Activated CD8-positive, alpha-beta T cell treated with anti-CD3 and anti-CD28 coated beads for 36 hours (primary cell): ENCODE measurements around the gene KDM2B. TPM values are rescaled to one million over a fixed set of nuclear protein-coding genes. Genes with fewer than 3 reads are reported as not detected.
A peak's percentile ranks its signal among the peaks of the same experiment; 100 is the strongest.

Source experiments
- ATAC-seq: fragments of 200-7000 bp; cut with Tn5 transposase; one replicate; pipeline ENCODE4 v1.10.0; 2021; ENCODE audit warnings: mild to moderate bottlenecking, moderate library complexity
- CTCF ChIA-PET: fragments of 350-600 bp; sonication (Branson Sonifier 250); formaldehyde crosslinking; loops from one replicate; lab custom pipeline; 2021; ENCODE audit warnings: antibody characterized with exemption; lab: Charles Lee
- POLR2A ChIA-PET: fragments of 350-600 bp; sonication (Branson Sonifier 250); formaldehyde crosslinking; loops from one replicate; lab custom pipeline; 2021; ENCODE audit warnings: antibody characterized with exemption; lab: Charles Lee
- DNase-seq: peaks from one replicate; pipeline ENCODE4 v3.0.0-alpha.2; 2020
- H3K27ac Mint-ChIP-seq: one replicate; pipeline ENCODE4 v1.8.0; 2021; ENCODE audit warnings: mild to moderate bottlenecking, mixed read lengths
- H3K27me3 Mint-ChIP-seq: one replicate; pipeline ENCODE4 v1.8.0; 2021; ENCODE audit warnings: mixed read lengths
- H3K36me3 Mint-ChIP-seq: one replicate; pipeline ENCODE4 v1.8.0; 2021; ENCODE audit warnings: low read depth, mixed read lengths
- H3K4me1 Mint-ChIP-seq: one replicate; pipeline ENCODE4 v1.8.0; 2021; ENCODE audit warnings: low read depth, mixed read lengths
- H3K4me3 Mint-ChIP-seq: one replicate; pipeline ENCODE4 v1.8.0; 2021; ENCODE audit warnings: mild to moderate bottlenecking, moderate library complexity, mixed read lengths
- H3K9me3 Mint-ChIP-seq: one replicate; pipeline ENCODE4 v1.8.0; 2021; ENCODE audit warnings: mixed read lengths
- CTCF ChIP-seq: fragments of 200-600 bp; IDR thresholded peaks from one replicate; pipeline ENCODE4 v1.8.0; 2022; ENCODE audit warnings: antibody characterized with exemption, mild to moderate bottlenecking
- intact Hi-C: fragments of 100-400 bp; cut with micrococcal nuclease; formaldehyde crosslinking; loops from one replicate; pipeline ENCODE4 v1.10.0; 2022
- total RNA-seq, 2 experiments: library from RNA; stranded (reverse); gene quantifications; one replicate each; pipeline ENCODE4 v1.2.3, GENCODE V29; 2021

KDM2B gene
- total RNA-seq, 2 experiments from 2014 or later: 61.0 to 61.7 TPM

- TF ChIP-seq CTCF: no peak
- Mint-ChIP-seq H3K9me3 (no peaks in the 10 kb centered on the region), H3K36me3 (no peaks in the 10 kb centered on the region), H3K27ac (no peak overlapping the region), H3K4me1 (peaks cover 9% of the 10 kb centered on the region), H3K4me3 (no peak overlapping the region), H3K27me3 (no peaks in the 10 kb centered on the region)
- POLR2A ChIA-PET: interaction anchor here (0.5 to 0.8 kb wide), 2 partner anchors 13 to 146 kb away, joined by 3 to 4 read pairs; no protein-coding TSS in a partner anchor
- CTCF ChIA-PET: interaction anchor here (0.7 to 1.5 kb wide), 3 partner anchors 12 to 122 kb away, joined by 3 to 11 read pairs (median 3); no protein-coding TSS in a partner anchor
- intact Hi-C loops: no loop called here
- ATAC-seq: no peak
- no peak for DNase-seq
Observed at GRCh38 chr12:121565076-121565475, 15.7 kb downstream of the KDM2B start.

DNA sequence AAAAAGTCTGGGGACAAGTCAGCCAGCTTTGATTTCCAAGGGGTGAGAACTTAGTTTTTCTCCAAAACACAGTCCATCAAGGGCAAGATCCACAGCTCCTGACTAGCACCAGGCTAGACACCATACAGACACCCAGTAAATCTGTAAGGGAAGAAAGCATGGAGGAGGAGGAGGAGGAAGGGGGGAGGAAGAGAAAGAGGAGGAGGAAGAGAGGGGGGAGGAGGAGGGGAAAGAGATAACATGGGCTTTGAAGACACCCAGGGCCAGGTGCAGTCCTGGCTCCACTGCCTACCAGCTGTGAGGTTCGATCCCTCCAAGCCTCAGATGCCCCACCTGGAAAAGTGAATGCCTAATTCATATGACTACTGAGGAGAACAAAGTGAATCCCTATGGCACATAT, 18.3 kb downstream of the KDM2B start:
- intact Hi-C loops: no loop called here
- ChIA-PET CTCF (interaction anchor here (0.9 to 1.1 kb wide), 2 partner anchors 17 to 26 kb away, joined by 3 to 5 read pairs; no protein-coding TSS in a partner anchor), POLR2A (interaction anchor here (1.5 kb wide), 1 partner anchor 65 kb away, joined by 8 read pairs; no protein-coding TSS in a partner anchor)
- no peaks in the 10 kb centered on the region for H3K9me3 Mint-ChIP-seq
- ATAC-seq (no peak), DNase-seq (no peak)
- H3K36me3 Mint-ChIP-seq: peaks cover 1% of the 10 kb centered on the region
- no peak overlapping the region for H3K4me3 Mint-ChIP-seq
- no peak overlapping the region for H3K27ac Mint-ChIP-seq
- no peaks in the 10 kb centered on the region for H3K27me3 Mint-ChIP-seq
- no peak for TF ChIP-seq CTCF
- peaks cover 15% of the 10 kb centered on the region for H3K4me1 Mint-ChIP-seq

- TF ChIP-seq CTCF: no peak
- ChIA-PET CTCF (interaction anchor here (0.8 kb wide), 1 partner anchor 8 kb away, joined by 3 read pairs; no protein-coding TSS in a partner anchor), POLR2A (no interaction called here)
- peak overlapping the region; percentile 38 for H3K27ac Mint-ChIP-seq
- H3K9me3 Mint-ChIP-seq: no peaks in the 10 kb centered on the region
- peaks cover 15% of the 10 kb centered on the region for H3K4me1 Mint-ChIP-seq
- DNase-seq (no peak), ATAC-seq (no peak)
- intact Hi-C loops: no loop called here
- H3K4me3 Mint-ChIP-seq: no peak overlapping the region
- H3K36me3 Mint-ChIP-seq: peaks cover 1% of the 10 kb centered on the region
- no peaks in the 10 kb centered on the region for H3K27me3 Mint-ChIP-seq
Observed at GRCh38 chr12:121561009-121561395, 19.8 kb downstream of the KDM2B start.

DNA sequence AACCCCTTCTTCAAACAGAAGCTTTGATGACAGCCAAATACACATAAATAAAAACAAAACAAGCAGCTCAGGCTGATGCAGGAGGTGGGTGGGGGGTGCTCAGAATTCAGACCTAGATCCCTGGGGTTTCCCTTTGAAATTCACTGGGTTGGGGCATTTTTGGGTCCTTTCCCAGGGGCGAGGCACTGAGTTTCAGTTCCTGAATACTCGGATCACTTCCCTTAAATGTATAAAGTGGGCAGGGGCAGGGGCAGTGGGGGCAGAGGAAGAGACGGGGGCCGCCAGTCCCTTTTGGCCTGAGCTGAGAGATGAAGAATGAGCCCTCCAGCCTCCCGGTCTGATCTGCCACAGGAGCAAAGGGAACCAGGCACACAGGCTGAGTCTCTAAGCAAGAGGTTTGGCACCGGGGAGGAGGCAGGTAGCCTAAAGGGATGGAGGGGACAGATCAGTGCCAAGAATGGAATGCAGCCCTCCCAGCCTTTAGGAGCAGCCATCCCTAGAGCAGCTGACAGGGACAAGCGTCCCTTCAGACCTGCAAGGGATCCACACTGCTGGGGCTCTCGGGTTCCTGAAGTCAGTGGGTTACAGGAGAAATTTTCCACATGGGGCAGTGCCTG, 20.3 kb downstream of the KDM2B start:
- Mint-ChIP-seq H3K4me1 (peaks cover 15% of the 10 kb centered on the region), H3K27ac (no peak overlapping the region), H3K27me3 (no peaks in the 10 kb centered on the region), H3K4me3 (no peak overlapping the region), H3K9me3 (no peaks in the 10 kb centered on the region), H3K36me3 (peaks cover 1% of the 10 kb centered on the region)
- intact Hi-C loops: no loop called here
- DNase-seq (no peak), ATAC-seq (no peak)
- POLR2A ChIA-PET: no interaction called here
- CTCF ChIA-PET: interaction anchor here (0.8 to 0.9 kb wide), 2 partner anchors 8 to 61 kb away, joined by 3 read pairs; no protein-coding TSS in a partner anchor
- TF ChIP-seq CTCF: no peak

DNA sequence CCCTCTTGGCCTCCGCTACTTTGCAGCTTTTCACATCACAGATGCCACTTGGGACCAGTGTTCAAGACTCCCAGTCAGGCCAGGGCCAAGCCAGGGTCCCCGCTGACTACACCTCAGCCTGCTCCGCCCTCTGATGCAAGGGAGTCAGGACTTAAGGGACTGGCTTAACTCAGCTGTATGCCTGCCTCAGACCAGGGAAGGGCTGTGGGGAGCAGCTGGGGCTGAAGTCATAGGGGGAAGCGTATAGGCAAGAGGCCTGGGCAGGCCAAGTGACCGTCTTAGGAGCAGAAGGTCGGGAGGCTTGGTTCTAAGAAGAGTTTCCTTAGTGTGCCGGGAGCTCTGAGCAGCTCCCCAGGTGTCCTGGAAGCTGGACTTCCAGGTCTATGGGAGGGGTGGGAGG, 21.9 kb downstream of the KDM2B start:
- Mint-ChIP-seq H3K27me3 (no peaks in the 10 kb centered on the region), H3K9me3 (no peaks in the 10 kb centered on the region), H3K4me1 (peaks cover 15% of the 10 kb centered on the region), H3K36me3 (peaks cover 1% of the 10 kb centered on the region), H3K4me3 (no peak overlapping the region), H3K27ac (no peak overlapping the region)
- DNase-seq (no peak), ATAC-seq (no peak)
- POLR2A ChIA-PET: interaction anchor here (0.6 to 1.1 kb wide), 2 partner anchors 19 to 113 kb away, joined by 3 read pairs; no protein-coding TSS in a partner anchor
- intact Hi-C loops: loop anchor here (10.0 kb wide), 1 partner anchor 66 kb away; the partner anchor contains the start of gene ORAI1
- CTCF ChIA-PET: interaction anchor here (0.6 to 1.4 kb wide), 4 partner anchors 13 to 109 kb away, joined by 3 read pairs; no protein-coding TSS in a partner anchor
- no peak for TF ChIP-seq CTCF
